Right hindlimb (tissue), 1 donor: ENCODE results near the gene SLC15A2.

Source experiments
- DNase-seq: peaks from one replicate; pipeline ENCODE4 v3.0.0-alpha.2; 2018

SLC15A2 gene

GRCh38 chr3:121989943-121990342 lies 95.7 kb downstream of the SLC15A2 start:
- DNase-seq = no peak

DNA sequence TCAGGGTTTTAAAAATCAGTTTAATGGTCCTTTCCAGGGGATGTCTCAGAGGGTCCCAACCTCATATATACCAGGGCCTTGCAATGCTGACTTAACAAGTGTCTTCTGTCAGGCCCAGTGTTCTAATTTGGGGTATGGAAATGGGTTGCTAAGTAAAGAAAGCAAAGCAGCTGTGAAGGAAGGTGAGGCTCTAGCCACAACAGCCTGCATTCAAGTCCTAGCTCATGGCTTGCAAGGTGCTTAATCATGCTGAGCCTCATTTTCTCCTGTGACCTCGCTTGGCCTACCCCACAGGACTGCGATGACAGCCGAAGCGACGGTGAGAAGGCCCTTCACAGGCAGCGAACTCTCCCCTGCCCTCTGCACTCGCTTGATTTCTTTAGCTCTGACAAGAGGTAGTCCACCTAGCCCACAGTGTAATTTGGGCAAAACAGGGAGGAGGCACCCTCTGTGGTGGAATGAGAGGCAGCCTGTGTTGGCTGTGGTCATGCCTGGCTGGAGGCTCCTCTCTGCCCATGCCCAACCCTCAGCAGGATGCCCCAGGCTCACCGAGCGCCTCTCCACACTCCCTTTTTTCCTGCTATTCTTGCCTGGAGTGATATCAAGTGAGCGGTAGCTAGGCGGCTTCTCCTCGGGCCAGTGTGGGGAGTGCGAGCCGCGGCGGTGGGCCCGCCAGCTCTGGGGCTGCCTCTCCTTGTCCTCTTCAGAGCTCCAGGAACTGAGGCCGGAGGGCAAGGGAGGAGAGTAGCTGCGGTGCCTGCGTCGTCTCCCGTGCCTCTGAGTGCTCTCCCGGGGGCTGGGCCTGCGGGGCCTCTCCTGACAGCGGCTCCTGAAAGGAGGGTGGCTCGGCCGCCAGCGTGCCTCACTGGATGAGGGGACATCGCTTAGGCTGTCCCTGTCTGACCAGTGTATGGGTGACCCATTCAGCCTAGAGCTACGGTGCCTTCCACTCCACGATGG lies 98.7 kb downstream of the SLC15A2 start:
- DNase-seq = no peak
